Right lobe of liver (tissue), 6 donors: ENCODE data around the gene OR5H1. TPM values are rescaled to one million over a fixed set of nuclear protein-coding genes. Genes with fewer than 3 reads are reported as not detected.
"Not testable (repeated sequence)": the region's sequence is repeated elsewhere in the genome, so short reads cannot be mapped to it uniquely, and the experiment has no call there.

Experiments
- ATAC-seq, 4 donors: fragments of 200-7000 bp; cut with Tn5 transposase; one replicate each; pipeline ENCODE4 v1.9.1; 2020; ENCODE audit warnings: mild to moderate bottlenecking in 4 of 4, moderate library complexity in 4 of 4
- DNase-seq, 3 donors: peaks; one replicate each; pipeline ENCODE4 v3.0.0-alpha.2; 2020
- H3K27ac ChIP-seq, 3 donors: fragments of 200-600 bp; one replicate each; pipeline ENCODE4 v1.8.0; 2022
- H3K27me3 ChIP-seq, 2 donors: fragments of 200-600 bp; one replicate each; pipeline ENCODE4 v1.8.0; 2022
- H3K36me3 ChIP-seq, 4 donors: fragments of 200-600 bp; sonication (generic) in 1 of 4; one replicate each; pipeline versions ENCODE4 v1.5.1 to v1.8.0; 2017 to 2022; ENCODE audit warnings: control low read depth in 1 of 4
- H3K4me1 ChIP-seq, 4 donors: fragments of 200-600 bp; sonication (generic) in 1 of 4; one replicate each; pipeline versions ENCODE4 v1.5.1 to v1.8.0; 2017 to 2022; ENCODE audit warnings: control low read depth in 1 of 4
- H3K4me3 ChIP-seq, 3 donors: fragments of 200-600 bp; one replicate each; pipeline ENCODE4 v1.8.0; 2022
- H3K9me3 ChIP-seq, 4 donors: fragments of 200-600 bp; sonication (generic) in 1 of 4; one replicate each; pipeline versions ENCODE4 v1.5.1 to v1.8.0; 2017 to 2022; ENCODE audit warnings: control low read depth in 1 of 4
- CTCF ChIP-seq, 4 donors: fragments of 200-600 bp in 3 of 4; fragments of 450-650 bp in 1 of 4; IDR thresholded peaks; one replicate each; pipeline versions ENCODE4 v1.5.1 to v1.8.0; 2016 to 2022; ENCODE audit warnings: antibody characterized with exemption in 4 of 4, mild to moderate bottlenecking in 2 of 4
- POLR2A ChIP-seq: fragments of 450-650 bp; IDR thresholded peaks from one replicate; pipeline ENCODE4 v1.6.1; 2017; ENCODE audit warnings: antibody characterized with exemption, mild to moderate bottlenecking
- WGBS: methylation state at CpG from one replicate; pipeline ENCODE4 v1.1.6; 2018; ENCODE audit warnings: low coverage, low lambda C conversion rate; ENCODE audit not compliant: insufficient coverage; ENCODE audit errors: missing lambda C conversion rate; 5-methylcytosine and 5-hydroxymethylcytosine counted together
- intact Hi-C, 2 donors: fragments of 100-400 bp; cut with DNase I; formaldehyde crosslinking; loops; one replicate each; pipeline versions ENCODE4 v1.11.2 to v1.14.1; 2022
- total RNA-seq, 6 experiments: library from RNA; depleted of rRNA in 2 of 6; stranded (reverse); fragments of >200 nt in 2 of 6; fragmentation: NEBNext Ultra II Directional in 3 of 6; extraction: Animal tissue kit (Norgen Biotek cat#: 25700) in 3 of 6; gene quantifications; one replicate each; pipeline versions ENCODE4 v1.1.0 to v1.2.4, GENCODE V29; 2016 to 2023
- donor health status: DM: no; HTN: yes; CAD: no.
- donor health status: DM: no; HTN: no; CAD: no.
- donor health status: DM: no; HTN: no; CAD: no.
- donor health status: DM: no; HTN: yes; CAD: no.
- donor health status: DM: no; HTN: yes; CAD: no.

OR5H1 gene
- total RNA-seq, 6 experiments from 2014 or later: not detected

DNA sequence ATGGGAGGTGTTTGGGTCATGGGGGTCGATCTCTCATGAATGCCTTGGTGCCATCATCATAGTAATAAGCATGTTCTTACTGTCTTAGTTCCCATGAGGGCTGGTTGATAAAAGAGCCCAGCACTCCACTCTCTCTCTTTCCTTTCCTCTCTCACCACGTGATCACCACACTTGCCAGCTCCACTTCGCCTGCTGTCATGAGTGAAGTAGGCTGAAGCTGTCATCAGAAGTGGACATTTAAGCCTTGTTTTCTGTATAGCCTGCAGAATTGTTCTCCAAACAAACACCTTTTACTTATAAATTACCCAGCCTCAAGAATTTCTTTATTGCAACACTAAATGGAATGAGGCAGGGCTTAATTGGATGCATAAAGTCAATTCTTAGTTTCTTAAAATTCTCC, 6.1 kb downstream of the OR5H1 start:
- 49% methylated on average over 3 of the region's 3 CpGs for WGBS
- Histone ChIP-seq H3K27me3 (no peaks in the 10 kb centered on the region), H3K36me3 (no peaks in the 10 kb centered on the region), H3K9me3 (no peaks in the 10 kb centered on the region), H3K4me1 (no peaks in the 10 kb centered on the region), H3K27ac (no peak overlapping the region), H3K4me3 (no peak overlapping the region)
- TF ChIP-seq CTCF (IDR thresholded peaks at IDR 0.05): no peak
- TF ChIP-seq POLR2A: no peak
- intact Hi-C loops: no loop called here
- DNase-seq: no peak
- ATAC-seq: no peak

DNA sequence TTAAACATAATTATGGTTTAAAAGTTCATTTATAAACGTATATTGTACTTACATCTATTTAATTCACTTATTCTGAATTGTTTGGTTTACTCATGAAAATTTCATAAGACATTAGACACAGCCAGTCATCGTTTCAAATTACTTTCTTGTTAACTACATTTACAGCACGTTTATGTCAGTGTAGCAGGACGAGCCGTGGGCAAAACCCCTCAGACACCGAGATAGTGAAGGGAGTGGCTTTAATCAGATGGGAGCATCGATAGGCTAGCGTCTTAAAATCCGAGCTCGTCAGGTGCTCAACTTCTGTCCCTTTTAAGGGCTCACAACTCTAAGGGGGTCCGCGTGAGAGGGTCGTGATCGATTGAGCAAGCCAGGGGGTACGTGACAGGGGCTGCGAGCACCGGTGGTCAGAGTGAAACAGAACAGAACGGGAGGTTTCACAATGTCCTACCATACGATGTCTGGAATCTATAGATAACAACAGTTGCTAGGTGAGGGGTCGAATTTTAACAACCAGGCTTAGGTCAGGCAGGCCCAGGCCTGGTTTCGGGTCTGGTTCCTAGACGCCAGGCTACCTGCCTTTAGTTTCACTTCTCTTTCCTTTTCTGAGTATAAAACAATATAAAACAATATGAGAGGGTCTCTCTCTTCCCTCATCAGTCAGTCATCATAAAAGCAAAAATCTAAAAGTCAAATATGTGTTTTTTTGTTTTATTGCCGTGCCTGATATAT, 7.5 kb downstream of the OR5H1 start:
- H3K4me3 ChIP-seq, H3K4me1 ChIP-seq, H3K36me3 ChIP-seq, H3K27ac ChIP-seq, H3K9me3 ChIP-seq, intact Hi-C loops, H3K27me3 ChIP-seq, ATAC-seq, DNase-seq: not testable (repeated sequence)
- 58% methylated on average over 21 of the region's 23 CpGs for WGBS

DNA sequence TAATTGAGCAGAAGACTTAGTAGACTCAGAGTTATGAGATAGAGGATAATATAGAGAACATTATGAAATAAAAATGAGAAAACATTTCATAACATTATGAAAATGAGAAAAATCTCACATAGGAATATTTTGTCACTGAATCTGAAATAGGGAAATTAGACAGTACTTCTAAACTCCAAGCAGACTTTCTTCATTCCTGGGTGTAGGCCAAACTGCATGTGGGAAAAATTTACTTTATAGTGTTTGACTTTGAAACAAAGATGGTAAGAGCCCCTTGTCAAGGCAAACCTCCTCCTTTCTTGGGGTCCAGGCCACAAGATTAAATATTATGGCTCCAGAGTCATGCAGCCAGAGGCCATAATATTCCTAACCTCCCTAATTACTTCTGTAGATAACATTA, 10.0 kb downstream of the OR5H1 start:
- Histone ChIP-seq H3K27me3 (no peaks in the 10 kb centered on the region), H3K27ac (no peak overlapping the region), H3K4me1 (no peaks in the 10 kb centered on the region), H3K36me3 (no peaks in the 10 kb centered on the region), H3K4me3 (no peak overlapping the region), H3K9me3 (no peaks in the 10 kb centered on the region)
- no peak for ATAC-seq
- TF ChIP-seq CTCF (IDR thresholded peaks at IDR 0.05) (no peak), POLR2A (no peak)
- no peak for DNase-seq
- intact Hi-C loops: no loop called here

GRCh38 chr3:98147179-98147578, 16.7 kb downstream of the OR5H1 start, which contains the start of gene OR5H14:
TSS of gene OR5H14 (plus strand) at chr3:98147479. CDS start at chr3:98149386, 1,907 bp downstream.
- no peak for DNase-seq

DNA sequence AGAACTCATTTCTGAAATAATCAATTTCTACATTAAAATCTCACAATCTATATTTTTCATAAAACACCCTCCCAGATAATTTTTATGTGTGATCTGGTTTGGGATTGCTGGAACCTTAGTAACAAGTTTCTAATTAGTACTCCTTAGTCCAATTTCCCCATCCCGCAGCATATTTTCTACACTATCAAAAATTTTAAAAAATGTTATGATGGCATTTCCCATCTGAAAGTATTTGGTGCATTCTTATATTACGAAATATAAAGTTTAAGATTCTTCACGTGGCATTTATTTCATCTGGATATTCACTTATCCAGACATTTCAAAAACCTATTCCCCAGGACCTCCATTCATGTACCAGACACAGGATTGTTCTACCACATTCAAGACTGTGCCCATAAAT, 18.2 kb downstream of the OR5H1 start:
- no peak overlapping the region for H3K4me3 ChIP-seq
- ATAC-seq: no peak
- H3K27me3 ChIP-seq: no peaks in the 10 kb centered on the region
- intact Hi-C loops: no loop called here
- no peaks in the 10 kb centered on the region for H3K4me1 ChIP-seq
- DNase-seq: no peak
- H3K36me3 ChIP-seq: no peaks in the 10 kb centered on the region
- no peak overlapping the region for H3K27ac ChIP-seq
- TF ChIP-seq POLR2A (no peak), CTCF (IDR thresholded peaks at IDR 0.05) (no peak)
- no peaks in the 10 kb centered on the region for H3K9me3 ChIP-seq
- WGBS: 44% methylated on average over 3 of the region's 3 CpGs

More at GRCh38 chr3:98147179-98147578, 16.7 kb downstream of the OR5H1 start, which contains the start of gene OR5H14:
- no peaks in the 10 kb centered on the region for H3K27me3 ChIP-seq
- H3K4me3 ChIP-seq: no peak within 1 kb of the TSS
- WGBS: 28% methylated on average over 1 of the region's 1 CpG
- TF ChIP-seq CTCF (IDR thresholded peaks at IDR 0.05) (no peak), POLR2A (no peak)
- no peaks in the 10 kb centered on the region for H3K9me3 ChIP-seq
- H3K4me1 ChIP-seq: no peaks in the 10 kb centered on the region
- intact Hi-C loops: no loop called here
- H3K36me3 ChIP-seq: no peaks in the 10 kb centered on the region
- H3K27ac ChIP-seq: no peak within 1 kb of the TSS
- ATAC-seq: no peak

- WGBS: 51% methylated on average over 4 of the region's 4 CpGs
- H3K4me1 ChIP-seq, DNase-seq, intact Hi-C loops, H3K27ac ChIP-seq, H3K9me3 ChIP-seq, H3K27me3 ChIP-seq, H3K4me3 ChIP-seq, ATAC-seq, H3K36me3 ChIP-seq: not testable (repeated sequence)
These were observed 18.9 kb downstream of the OR5H1 start for GRCh38 chr3:98149456-98149855.
